Uterus (tissue), 2 donors: ENCODE results near the gene EZH2.

ENCODE experiments used
- CTCF ChIP-seq, 4 experiments: fragments of 200-600 bp in 2 of 4; fragments of 450-650 bp in 2 of 4; sonication (generic) in 2 of 4; IDR thresholded peaks; one replicate each; pipeline ENCODE4 v1.5.1; 2016 to 2019; ENCODE audit warnings: antibody characterized with exemption in 4 of 4, mild to moderate bottlenecking in 2 of 4, moderate library complexity in 1 of 4
- POLR2A ChIP-seq, 2 donors: fragments of 450-650 bp; IDR thresholded peaks; one replicate each; pipeline ENCODE4 v1.6.1; 2016; ENCODE audit warnings: antibody characterized with exemption in 2 of 2, mild to moderate bottlenecking in 1 of 2, moderate library complexity in 1 of 2

GRCh38 chr7:148882192-148882591 is 1.9 kb downstream of the EZH2 start:
- TF ChIP-seq POLR2A (IDR thresholded peaks at IDR 0.05) (no peak), CTCF (IDR thresholded peaks at IDR 0.05) (no peak)
